K562 (cell line): ENCODE data around the gene AHCYL2.

ENCODE experiments used
- NCOA2 ChIP-seq, 2 experiments: fragments of 450-650 bp; IDR thresholded peaks; 2 replicates each; pipeline ENCODE4 v1.6.1; 2018; ENCODE audit warnings: mild to moderate bottlenecking in 2 of 2, moderate library complexity in 1 of 2; ENCODE audit not compliant: partially characterized antibody in 2 of 2
- ZNF121 ChIP-seq: sonication (generic); formaldehyde crosslinking; conservative IDR thresholded peaks from 2 replicates; pipeline ENCODE4 v1.8.0; 2022; ENCODE audit warnings: missing genetic modification reagents
- TF ChIP-seq, protein P1 (sequence below): sonication (generic); formaldehyde crosslinking; IDR thresholded peaks from 2 replicates; pipeline ENCODE4 v1.8.0; 2022; ENCODE audit warnings: missing genetic modification reagents, mild to moderate bottlenecking, borderline replicate concordance
- TF ChIP-seq, protein P2 (sequence below), 2 experiments: fragments of 200-800 bp in 1 of 2; sonication (Bioruptor generic) in 1 of 2; sonication (generic) in 1 of 2; formaldehyde crosslinking in 1 of 2; IDR thresholded peaks in 1 of 2; conservative IDR thresholded peaks in 1 of 2; 2 replicates each; pipeline versions ENCODE4 v1.5.0 to v1.6.1; 2016 to 2020; ENCODE audit warnings: missing compliant biosample characterization in 1 of 2, missing genetic modification characterization in 1 of 2, missing genetic modification reagents in 1 of 2

DNA sequence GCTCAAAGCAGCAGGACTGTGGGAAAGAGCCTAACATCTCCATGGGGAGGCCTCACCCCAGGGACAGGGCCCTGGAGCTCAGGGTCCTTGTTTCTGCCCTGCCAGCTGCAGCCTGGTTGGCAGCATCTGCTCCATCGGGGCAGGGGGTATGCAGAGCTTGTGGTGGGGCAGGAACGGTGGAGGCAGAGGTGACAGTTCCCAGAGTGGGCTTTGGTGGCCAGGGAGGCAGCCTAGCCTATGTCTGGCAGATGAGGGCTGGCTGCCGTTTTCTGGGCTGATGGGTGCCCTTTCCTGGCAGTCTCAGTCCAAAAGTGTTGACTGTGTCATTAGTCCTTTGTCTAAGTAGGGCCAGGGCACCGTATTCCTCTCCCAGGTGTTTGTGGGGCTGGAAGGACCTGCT is 12.2 kb upstream of the AHCYL2 start:
- TF ChIP-seq ZNF121: no peak
- TF ChIP-seq NCOA2 (IDR thresholded peaks at IDR 0.05; ENCODE audit: partially characterized antibody in 2 of 2): no peak
- TF ChIP-seq, protein P1, sequence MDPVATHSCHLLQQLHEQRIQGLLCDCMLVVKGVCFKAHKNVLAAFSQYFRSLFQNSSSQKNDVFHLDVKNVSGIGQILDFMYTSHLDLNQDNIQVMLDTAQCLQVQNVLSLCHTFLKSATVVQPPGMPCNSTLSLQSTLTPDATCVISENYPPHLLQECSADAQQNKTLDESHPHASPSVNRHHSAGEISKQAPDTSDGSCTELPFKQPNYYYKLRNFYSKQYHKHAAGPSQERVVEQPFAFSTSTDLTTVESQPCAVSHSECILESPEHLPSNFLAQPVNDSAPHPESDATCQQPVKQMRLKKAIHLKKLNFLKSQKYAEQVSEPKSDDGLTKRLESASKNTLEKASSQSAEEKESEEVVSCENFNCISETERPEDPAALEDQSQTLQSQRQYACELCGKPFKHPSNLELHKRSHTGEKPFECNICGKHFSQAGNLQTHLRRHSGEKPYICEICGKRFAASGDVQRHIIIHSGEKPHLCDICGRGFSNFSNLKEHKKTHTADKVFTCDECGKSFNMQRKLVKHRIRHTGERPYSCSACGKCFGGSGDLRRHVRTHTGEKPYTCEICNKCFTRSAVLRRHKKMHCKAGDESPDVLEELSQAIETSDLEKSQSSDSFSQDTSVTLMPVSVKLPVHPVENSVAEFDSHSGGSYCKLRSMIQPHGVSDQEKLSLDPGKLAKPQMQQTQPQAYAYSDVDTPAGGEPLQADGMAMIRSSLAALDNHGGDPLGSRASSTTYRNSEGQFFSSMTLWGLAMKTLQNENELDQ (CRISPR knock-in tag): no peak
- TF ChIP-seq, protein P2, sequence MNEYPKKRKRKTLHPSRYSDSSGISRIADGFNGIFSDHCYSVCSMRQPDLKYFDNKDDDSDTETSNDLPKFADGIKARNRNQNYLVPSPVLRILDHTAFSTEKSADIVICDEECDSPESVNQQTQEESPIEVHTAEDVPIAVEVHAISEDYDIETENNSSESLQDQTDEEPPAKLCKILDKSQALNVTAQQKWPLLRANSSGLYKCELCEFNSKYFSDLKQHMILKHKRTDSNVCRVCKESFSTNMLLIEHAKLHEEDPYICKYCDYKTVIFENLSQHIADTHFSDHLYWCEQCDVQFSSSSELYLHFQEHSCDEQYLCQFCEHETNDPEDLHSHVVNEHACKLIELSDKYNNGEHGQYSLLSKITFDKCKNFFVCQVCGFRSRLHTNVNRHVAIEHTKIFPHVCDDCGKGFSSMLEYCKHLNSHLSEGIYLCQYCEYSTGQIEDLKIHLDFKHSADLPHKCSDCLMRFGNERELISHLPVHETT (CRISPR knock-in tag; conservative IDR thresholded peaks at IDR 0.05 in 1 of 2, IDR thresholded peaks at IDR 0.05 in 1 of 2): no peak
